ENCODE results near the gene SEMA7A. TPM values are rescaled to one million over a fixed set of nuclear protein-coding genes. Genes with fewer than 3 reads are reported as not detected.

The SEMA7A gene
- total and polyA plus RNA-seq, 9 of the 15 experiments (the other 6 are each of a cell fraction or from before 2014, with no cell fraction given) = 0.04 to 8.2 (median 5.4) TPM; not detected in 1

- BruUV-seq (replicated peaks) = no TSS peak
- CTCF ChIA-PET (ENCODE audit: low intra/inter-chr PET ratio) = interaction anchor here (0.6 kb wide), 1 partner anchor 31 kb away, joined by 3 read pairs; no protein-coding TSS in a partner anchor
- in situ Hi-C loops (cut with MboI) = no loop called here
- ATAC-seq = no peak
- Histone ChIP-seq H3K79me2 (ENCODE audit: control insufficient read depth, insufficient read depth, low read length) (no peaks in the 10 kb centered on the region), H3K4me3 (no peak overlapping the region), H2AFZ (ENCODE audit: low read depth, low read length) (peak overlapping the region; percentile 65), H3K4me1 (replicated peaks in 1 of 2; ENCODE audit: control insufficient read depth in 2 of 2, insufficient read depth in 2 of 2, low read length in 2 of 2) (peaks cover 18 to 23% of the 10 kb centered on the region in 2 experiments), H3K27ac (ENCODE audit: extremely low read depth, low read depth, low read length) (no peak overlapping the region), H4K20me1 (replicated peaks; ENCODE audit: control insufficient read depth, insufficient read depth, low read length) (no peaks in the 10 kb centered on the region), H3K4me2 (ENCODE audit: insufficient read depth, low read length) (peak overlapping the region; percentile 53), H3K9me3 (replicated peaks; ENCODE audit: control insufficient read depth, insufficient read depth, low read depth, low read length) (no peaks in the 10 kb centered on the region), H3K9ac (ENCODE audit: insufficient read depth in 1 of 2, low read depth in 2 of 2, low read length in 2 of 2) (no peak overlapping the region), H3K27me3 (ENCODE audit: control insufficient read depth in 2 of 2, insufficient read depth in 2 of 2, low read length in 2 of 2) (peaks cover 14 to 18% of the 10 kb centered on the region in 2 experiments; a peak in 3 of 5 replicates), H3K9me1 (ENCODE audit: control insufficient read depth, insufficient read depth, low read length) (no peaks in the 10 kb centered on the region), H3K36me3 (ENCODE audit: control insufficient read depth, insufficient read depth, low read length) (no peaks in the 10 kb centered on the region)
- POLR2A ChIA-PET = interaction anchor here (0.6 to 0.9 kb wide), 3 partner anchors 9 to 410 kb away, joined by 3 to 5 read pairs (median 3); no protein-coding TSS in a partner anchor
- 4% methylated on average over 10 of the region's 10 CpGs for WGBS (ENCODE audit: insufficient coverage, low coverage, missing lambda C conversion rate)
- peak; percentile 65 for FAIRE-seq
- peak in 2 of 4 experiments; percentile 31 to 37 for DNase-seq (ENCODE audit: extremely low read depth in 1 of 4, low spot score in 3 of 4)
- intact Hi-C loops (cut with micrococcal nuclease) = no loop called here
- TF ChIP-seq MTA3 (IDR thresholded peaks at IDR 0.05; ENCODE audit: borderline replicate concordance) (0 out of 2 replicates have a peak, but pooled peaks have one; percentile 38), SMAD4 (CRISPR knock-in tag; conservative IDR thresholded peaks at IDR 0.05) (0 out of 2 replicates have a peak, but pooled peaks have one; percentile 25), ETV1 (tag; conservative IDR thresholded peaks at IDR 0.05; ENCODE audit: low read depth) (peak; percentile 54), JUND (IDR thresholded peaks at IDR 0.05; ENCODE audit: borderline replicate concordance, low read depth, low read length) (peak; percentile 57; the same call in 1 of the 2 replicates), JUND (tag; IDR thresholded peaks at IDR 0.05; ENCODE audit: borderline replicate concordance, low read depth, low read length) (peak; percentile 58; the same call in 2 of the 3 replicates), ATF7 (IDR thresholded peaks at IDR 0.05) (peak; percentile 76), CTBP1 (IDR thresholded peaks at IDR 0.05; ENCODE audit: borderline replicate concordance) (peak; percentile 87), ZNF584 (CRISPR knock-in tag; IDR thresholded peaks at IDR 0.05; ENCODE audit: low read depth) (peak; percentile 91), ZNF395 (CRISPR knock-in tag; IDR thresholded peaks at IDR 0.05) (peak; percentile 44; the same call in 1 of the 2 replicates), ZNF384 (IDR thresholded peaks at IDR 0.05; ENCODE audit: low read depth, low read length) (0 out of 2 replicates have a peak, but pooled peaks have one; percentile 15), ESRRA (IDR thresholded peaks at IDR 0.05; ENCODE audit: borderline replicate concordance, low read depth) (peak; percentile 95), CREM (IDR thresholded peaks at IDR 0.05; ENCODE audit: low read depth) (0 out of 2 replicates have a peak, but pooled peaks have one; percentile 35), SMAD3 (CRISPR knock-in tag; conservative IDR thresholded peaks at IDR 0.05) (no peak), CEBPG (CRISPR knock-in tag; IDR thresholded peaks at IDR 0.05) (peak; percentile 79), CEBPG (tag; conservative IDR thresholded peaks at IDR 0.05 in 1 of 2, IDR thresholded peaks at IDR 0.05 in 1 of 2) (peak; percentile 85 to 93), ZNF197 (CRISPR knock-in tag; IDR thresholded peaks at IDR 0.05; ENCODE audit: low read depth) (0 out of 2 replicates have a peak, but pooled peaks have one; percentile 39), TAL1 (IDR thresholded peaks at IDR 0.05) (no peak)
- TF ChIP-seq, protein P1, sequence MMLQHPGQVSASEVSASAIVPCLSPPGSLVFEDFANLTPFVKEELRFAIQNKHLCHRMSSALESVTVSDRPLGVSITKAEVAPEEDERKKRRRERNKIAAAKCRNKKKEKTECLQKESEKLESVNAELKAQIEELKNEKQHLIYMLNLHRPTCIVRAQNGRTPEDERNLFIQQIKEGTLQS (IDR thresholded peaks at IDR 0.05) = peak; percentile 83
- TF ChIP-seq, protein P1 (CRISPR knock-in tag; conservative IDR thresholded peaks at IDR 0.05) = no peak
Measured at GRCh38 chr15:74369084-74369745, 64.5 kb downstream of the SEMA7A start.

Measured in K562 (cell line).